SU-DHL-6 (cell line): Measurements from ENCODE around the gene DENR.
"Not testable (repeated sequence)": the region's sequence is repeated elsewhere in the genome, so short reads cannot be mapped to it uniquely, and the experiment has no call there.

Source experiments
- H2AFZ ChIP-seq: fragments of 200-600 bp; sonication (generic); 2 replicates; pipeline ENCODE4 v1.6.1; 2014; ENCODE audit warnings: low read depth, mild to moderate bottlenecking, moderate library complexity, mixed read lengths, antibody characterized with exemption, low read length; ENCODE audit not compliant: severe bottlenecking
- H3F3A ChIP-seq: fragments of 200-600 bp; shearing (Covaris generic); 2 replicates; pipeline ENCODE4 v1.6.0; 2016; ENCODE audit warnings: antibody characterized with exemption, mild to moderate bottlenecking; ENCODE audit not compliant: insufficient read depth
- H3K27ac ChIP-seq: fragments of 200-600 bp; sonication (generic); 2 replicates; pipeline ENCODE4 v1.5.1; 2016; ENCODE audit warnings: low read depth, mild to moderate bottlenecking, low read length, moderate library complexity, mixed read lengths
- H3K27me3 ChIP-seq: fragments of 200-600 bp; sonication (generic), shearing (Covaris generic); 2 replicates; pipeline ENCODE4 v1.6.0; 2014; ENCODE audit warnings: mild to moderate bottlenecking, low read length
- H3K36me3 ChIP-seq: fragments of 200-600 bp; sonication (generic); 2 replicates; pipeline ENCODE4 v1.6.1; 2014; ENCODE audit warnings: mild to moderate bottlenecking, low read length, mixed read lengths
- H3K4me2 ChIP-seq: fragments of 300-600, 200-600 bp; shearing (Covaris generic), sonication (generic); 2 replicates; pipeline ENCODE4 v1.6.0; 2014; ENCODE audit warnings: low read length, low read depth, mild to moderate bottlenecking; ENCODE audit not compliant: poor library complexity, severe bottlenecking
- H3K4me3 ChIP-seq: fragments of 200-600 bp; sonication (generic); 2 replicates; pipeline ENCODE4 v1.5.1; 2014; ENCODE audit warnings: antibody characterized with exemption, low read length, mild to moderate bottlenecking, mixed read lengths; ENCODE audit not compliant: insufficient read depth, poor library complexity, severe bottlenecking
- H3K79me2 ChIP-seq: fragments of 200-600 bp; sonication (generic); 2 replicates; pipeline ENCODE4 v1.6.1; 2014; ENCODE audit warnings: mild to moderate bottlenecking, low read length, moderate library complexity; ENCODE audit not compliant: insufficient read depth
- H3K9ac ChIP-seq: fragments of 200-600 bp; sonication (generic); 2 replicates; pipeline ENCODE4 v1.7.0; 2014; ENCODE audit warnings: mild to moderate bottlenecking, low read length
- H3K9me2 ChIP-seq: fragments of 200-600 bp; sonication (generic); replicated peaks from 2 replicates; pipeline ENCODE4 v1.6.1; 2014; ENCODE audit warnings: low read length; ENCODE audit not compliant: insufficient read depth
- H3K9me3 ChIP-seq: fragments of 200-600 bp; sonication (generic); 2 replicates; pipeline ENCODE4 v1.6.1; 2014; ENCODE audit warnings: low read length, mixed read lengths; ENCODE audit not compliant: insufficient read depth
- H4K20me1 ChIP-seq: fragments of 200-600 bp; sonication (generic); 2 replicates; pipeline ENCODE4 v1.6.1; 2014; ENCODE audit warnings: low read depth, mild to moderate bottlenecking, antibody characterized with exemption, low read length, moderate library complexity, mixed read lengths
- CTCF ChIP-seq: fragments of 200-600 bp; sonication (generic); IDR thresholded peaks from one replicate; pipeline ENCODE4 v1.5.1; 2017; ENCODE audit warnings: antibody characterized with exemption, mild to moderate bottlenecking, low read length, moderate library complexity; ENCODE audit not compliant: insufficient read depth, poor library complexity, severe bottlenecking
- EZH2phosphoT487 ChIP-seq: fragments of 200-600 bp; sonication (generic), shearing (Covaris generic); conservative IDR thresholded peaks from 2 replicates; pipeline ENCODE4 v1.6.1; 2018; ENCODE audit warnings: mild to moderate bottlenecking, antibody characterized with exemption, low read length, moderate library complexity, mixed read lengths

DENR gene

GRCh38 chr12:122743895-122744525 is 8.6 kb upstream of the DENR start:
- no peak for TF ChIP-seq EZH2phosphoT487
- no peak for TF ChIP-seq CTCF
- no peaks in the 10 kb centered on the region for H3K27me3 ChIP-seq
- no peak overlapping the region for H3K9ac ChIP-seq

GRCh38 chr12:122747224-122748135 is 5.1 kb upstream of the DENR start:
- TF ChIP-seq EZH2phosphoT487 (no peak), CTCF (no peak)
- no peak overlapping the region for H2AFZ ChIP-seq
- H3K27ac ChIP-seq = no peak overlapping the region

More at GRCh38 chr12:122743895-122744525, 8.6 kb upstream of the DENR start:
- H3K9me3 ChIP-seq = no peaks in the 10 kb centered on the region
- no peaks in the 10 kb centered on the region for H3K36me3 ChIP-seq
- no peak overlapping the region for H3K27ac ChIP-seq
- H4K20me1 ChIP-seq = no peaks in the 10 kb centered on the region
- H3K9me2 ChIP-seq = no peaks in the 10 kb centered on the region
- H3K4me3 ChIP-seq = no peak overlapping the region
- H3K4me2 ChIP-seq = no peak overlapping the region
- no peaks in the 10 kb centered on the region for H3F3A ChIP-seq
- no peak overlapping the region for H2AFZ ChIP-seq
- no peaks in the 10 kb centered on the region for H3K79me2 ChIP-seq

GRCh38 chr12:122749569-122750332 is 2.9 kb upstream of the DENR start:
- Histone ChIP-seq H3K4me2 (no peak overlapping the region), H3K9me2 (no peaks in the 10 kb centered on the region), H3K4me3 (no peak overlapping the region), H3K27ac (no peak overlapping the region), H3K9me3 (no peaks in the 10 kb centered on the region), H3K36me3 (peaks cover 10% of the 10 kb centered on the region), H3K9ac (no peak overlapping the region), H4K20me1 (no peaks in the 10 kb centered on the region), H2AFZ (no peak overlapping the region), H3K79me2 (peaks cover 14% of the 10 kb centered on the region), H3K27me3 (no peaks in the 10 kb centered on the region), H3F3A (no peaks in the 10 kb centered on the region)
- TF ChIP-seq CTCF (no peak), EZH2phosphoT487 (no peak)

More at GRCh38 chr12:122747224-122748135, 5.1 kb upstream of the DENR start:
- no peaks in the 10 kb centered on the region for H4K20me1 ChIP-seq
- no peaks in the 10 kb centered on the region for H3K9me3 ChIP-seq
- no peaks in the 10 kb centered on the region for H3K27me3 ChIP-seq
- H3K9ac ChIP-seq = no peak overlapping the region
- H3K4me2 ChIP-seq = no peak overlapping the region
- no peaks in the 10 kb centered on the region for H3K9me2 ChIP-seq
- no peak overlapping the region for H3K4me3 ChIP-seq
- H3K79me2 ChIP-seq = no peaks in the 10 kb centered on the region
- no peaks in the 10 kb centered on the region for H3K36me3 ChIP-seq
- H3F3A ChIP-seq = no peaks in the 10 kb centered on the region

GRCh38 chr12:122750781-122751515 is 1.7 kb upstream of the DENR start:
- H3K9me2 ChIP-seq, H4K20me1 ChIP-seq, H2AFZ ChIP-seq, H3K27me3 ChIP-seq, H3K27ac ChIP-seq, H3K4me3 ChIP-seq, H3K9me3 ChIP-seq, H3F3A ChIP-seq: not testable (repeated sequence)
- Histone ChIP-seq H3K4me2 (peak overlapping the region; percentile 86), H3K79me2 (peaks cover 14% of the 10 kb centered on the region), H3K9ac (peak overlapping the region; percentile 87; the same call in 1 of the 2 replicates), H3K36me3 (peaks cover 18% of the 10 kb centered on the region)
